ENCODE measurements around the gene EPAS1.

DNA sequence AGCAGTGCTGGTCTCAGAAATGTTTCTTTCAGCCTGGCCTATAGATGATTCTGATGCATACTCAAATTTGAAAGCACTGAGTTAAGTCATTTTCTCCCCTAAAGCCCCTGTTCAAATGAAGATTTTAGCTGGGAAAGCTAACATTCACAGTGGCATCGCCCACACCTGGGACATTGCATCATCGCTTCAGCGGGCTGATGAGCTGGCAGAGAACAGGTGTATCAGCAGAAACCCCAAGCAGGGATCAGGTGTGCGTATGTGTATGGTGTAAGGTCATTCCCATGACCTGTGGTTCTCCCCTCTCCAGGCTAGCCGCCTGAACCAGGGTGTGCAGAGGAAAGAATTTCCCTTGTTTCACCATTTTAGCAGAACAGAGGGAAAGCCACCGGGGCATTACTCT, 56.3 kb downstream of the EPAS1 start:
- TF ChIP-seq CTCF (IDR thresholded peaks at IDR 0.05): no peak
- TF ChIP-seq POLR2A (IDR thresholded peaks at IDR 0.05): no peak

Measured in uterus (tissue), 2 donors.